ENCODE results near the gene CDH5.

Gene CDH5

DNA sequence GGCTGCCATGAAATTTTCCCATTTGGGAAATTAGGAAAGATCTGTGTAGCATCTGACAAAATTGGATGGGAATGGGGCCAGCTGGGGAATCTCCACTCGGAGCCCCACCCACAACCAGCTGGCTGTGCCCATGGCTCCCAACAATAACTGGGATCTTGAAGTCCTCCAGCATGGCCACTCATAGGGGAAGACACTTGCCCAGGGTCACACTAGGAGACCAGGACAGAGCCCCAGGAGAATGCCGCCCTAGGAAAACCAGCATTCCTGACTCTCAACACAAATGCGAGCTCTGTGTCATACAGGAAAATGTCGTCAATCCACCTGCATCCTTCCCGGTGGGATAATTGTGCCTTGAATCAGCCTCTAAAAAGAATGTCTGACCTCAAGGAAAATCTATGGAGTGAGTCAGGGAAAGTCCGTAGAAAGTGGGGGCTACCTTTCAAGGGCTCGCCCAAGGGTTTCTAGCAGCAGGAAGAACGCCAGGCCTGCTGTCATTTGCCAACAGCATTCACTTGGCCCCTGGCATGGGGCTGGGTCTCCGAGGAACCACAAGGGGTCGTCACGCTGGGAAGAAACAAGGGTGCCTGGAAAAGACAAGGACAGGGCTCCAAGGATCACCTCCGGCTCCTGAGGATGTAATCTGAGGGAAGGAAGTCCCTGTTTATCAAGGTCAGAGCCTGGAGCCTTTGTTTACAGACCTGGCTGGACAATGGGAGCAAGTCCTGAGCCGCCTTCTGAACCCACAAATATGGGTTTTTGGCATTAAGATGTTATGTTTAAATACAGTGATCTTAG is 15.9 kb downstream of the CDH5 start:
- CTCF ChIA-PET: no interaction called here
- no peak for DNase-seq (ENCODE audit: extremely low spot score)
- POLR2A ChIA-PET: no interaction called here
- TF ChIP-seq, protein P1, sequence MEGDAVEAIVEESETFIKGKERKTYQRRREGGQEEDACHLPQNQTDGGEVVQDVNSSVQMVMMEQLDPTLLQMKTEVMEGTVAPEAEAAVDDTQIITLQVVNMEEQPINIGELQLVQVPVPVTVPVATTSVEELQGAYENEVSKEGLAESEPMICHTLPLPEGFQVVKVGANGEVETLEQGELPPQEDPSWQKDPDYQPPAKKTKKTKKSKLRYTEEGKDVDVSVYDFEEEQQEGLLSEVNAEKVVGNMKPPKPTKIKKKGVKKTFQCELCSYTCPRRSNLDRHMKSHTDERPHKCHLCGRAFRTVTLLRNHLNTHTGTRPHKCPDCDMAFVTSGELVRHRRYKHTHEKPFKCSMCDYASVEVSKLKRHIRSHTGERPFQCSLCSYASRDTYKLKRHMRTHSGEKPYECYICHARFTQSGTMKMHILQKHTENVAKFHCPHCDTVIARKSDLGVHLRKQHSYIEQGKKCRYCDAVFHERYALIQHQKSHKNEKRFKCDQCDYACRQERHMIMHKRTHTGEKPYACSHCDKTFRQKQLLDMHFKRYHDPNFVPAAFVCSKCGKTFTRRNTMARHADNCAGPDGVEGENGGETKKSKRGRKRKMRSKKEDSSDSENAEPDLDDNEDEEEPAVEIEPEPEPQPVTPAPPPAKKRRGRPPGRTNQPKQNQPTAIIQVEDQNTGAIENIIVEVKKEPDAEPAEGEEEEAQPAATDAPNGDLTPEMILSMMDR (IDR thresholded peaks at IDR 0.05; ENCODE audit: control extremely low read depth, extremely low read depth, low read depth, missing control alignments): no peak

DNA sequence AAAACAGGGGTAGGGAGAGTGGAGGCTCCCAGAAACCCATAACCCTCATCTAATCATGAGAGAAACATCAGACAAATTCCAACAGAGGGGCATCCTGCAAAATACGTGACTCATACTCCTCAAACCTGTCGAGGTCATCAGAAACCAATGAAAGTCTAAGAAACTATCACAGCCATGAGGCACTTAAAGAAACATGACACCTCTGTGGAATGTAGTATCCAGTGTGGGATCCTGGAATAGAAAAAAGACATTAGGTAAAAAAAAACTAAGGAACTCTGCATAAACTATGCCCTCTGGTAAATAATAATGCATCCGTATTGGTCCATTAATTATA is 16.4 kb downstream of the CDH5 start:
- no peak for DNase-seq (ENCODE audit: extremely low spot score)
- TF ChIP-seq, protein P1 (IDR thresholded peaks at IDR 0.05; ENCODE audit: control extremely low read depth, extremely low read depth, low read depth, missing control alignments): no peak
- ChIA-PET CTCF (no interaction called here), POLR2A (no interaction called here)

DNA sequence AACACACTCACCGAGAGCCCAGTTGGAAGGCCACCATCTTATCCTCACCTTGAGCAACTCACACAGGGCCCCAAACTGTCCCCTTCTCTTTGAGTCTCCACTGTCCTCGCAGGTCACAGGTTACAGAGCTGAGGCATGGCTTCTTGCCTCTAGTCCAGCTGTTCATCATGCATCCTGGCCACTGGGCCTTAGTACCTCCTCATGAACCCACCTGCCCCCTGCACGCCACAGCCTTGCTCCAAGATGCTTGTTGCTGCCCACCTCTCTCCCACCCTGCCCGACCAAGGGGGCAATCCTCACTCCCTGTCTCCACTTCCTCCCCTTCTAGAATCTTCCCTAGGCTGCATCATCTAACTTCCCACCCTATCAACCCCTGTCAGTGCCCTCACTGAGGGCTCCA is 17.1 kb downstream of the CDH5 start:
- TF ChIP-seq, protein P1 (IDR thresholded peaks at IDR 0.05; ENCODE audit: control extremely low read depth, extremely low read depth, low read depth, missing control alignments): no peak
- ChIA-PET CTCF (no interaction called here), POLR2A (no interaction called here)
- DNase-seq (ENCODE audit: extremely low spot score): no peak

DNA sequence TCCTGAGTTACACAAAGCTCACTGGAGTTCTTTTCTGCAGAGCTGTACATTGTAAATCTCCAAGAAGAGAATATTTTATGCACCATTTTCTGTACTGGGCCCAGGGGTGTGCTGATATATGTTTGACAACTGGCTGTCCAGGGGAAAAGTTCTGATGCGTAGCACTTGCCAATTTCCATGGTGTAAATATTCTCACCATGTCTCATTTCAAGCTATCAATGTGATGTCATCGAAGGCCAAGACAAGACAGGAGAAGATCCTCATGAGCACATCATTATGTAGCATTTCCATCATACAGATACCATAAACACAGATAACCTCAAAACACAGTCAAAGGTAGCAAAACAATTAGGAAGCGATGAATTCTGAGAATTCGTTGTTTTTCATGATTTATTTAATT is 18.9 kb downstream of the CDH5 start:
- no peak for DNase-seq (ENCODE audit: extremely low spot score)
- TF ChIP-seq, protein P1 (IDR thresholded peaks at IDR 0.05; ENCODE audit: control extremely low read depth, extremely low read depth, low read depth, missing control alignments): no peak
- POLR2A ChIA-PET: no interaction called here
- CTCF ChIA-PET: interaction anchor here (1.2 to 1.4 kb wide), 3 partner anchors 14 to 41 kb away, joined by 3 to 6 read pairs (median 4); no protein-coding TSS in a partner anchor

DNA sequence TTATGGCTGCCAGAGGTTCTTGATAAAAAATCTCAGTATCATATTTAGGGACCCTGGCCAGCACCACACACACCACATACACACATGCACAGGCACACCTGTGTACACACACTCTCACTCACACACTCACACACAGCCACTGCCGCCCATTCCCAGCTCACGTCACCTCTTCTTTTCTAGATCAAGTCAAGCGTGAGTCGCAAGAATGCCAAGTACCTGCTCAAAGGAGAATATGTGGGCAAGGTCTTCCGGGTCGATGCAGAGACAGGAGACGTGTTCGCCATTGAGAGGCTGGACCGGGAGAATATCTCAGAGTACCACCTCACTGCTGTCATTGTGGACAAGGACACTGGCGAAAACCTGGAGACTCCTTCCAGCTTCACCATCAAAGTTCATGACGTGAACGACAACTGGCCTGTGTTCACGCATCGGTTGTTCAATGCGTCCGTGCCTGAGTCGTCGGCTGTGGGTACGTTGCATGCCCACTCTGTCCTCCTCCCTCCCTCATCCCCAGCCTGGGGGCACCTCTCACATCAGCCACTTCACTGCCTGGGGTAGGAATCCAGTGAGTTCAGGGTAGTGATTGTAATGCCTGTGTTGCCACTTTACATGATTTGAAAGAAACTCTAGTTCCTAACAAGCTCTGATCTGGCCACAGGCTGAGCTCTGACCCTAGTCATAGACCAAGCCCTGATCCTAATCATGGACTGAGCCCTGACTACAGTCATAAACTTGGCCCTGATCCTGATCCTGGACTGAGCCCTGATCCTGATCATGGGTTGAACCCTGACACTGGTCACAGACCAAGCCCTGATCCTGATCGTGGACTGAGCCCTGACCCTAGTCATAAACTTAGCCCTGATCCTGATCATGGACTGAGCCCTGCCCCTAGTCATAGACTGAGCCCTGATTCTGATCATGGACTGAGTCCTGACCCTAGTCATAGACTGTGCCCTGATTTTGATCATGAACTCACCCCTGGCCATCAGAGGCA is 20.4 kb downstream of the CDH5 start:
- ChIA-PET POLR2A (no interaction called here), CTCF (interaction anchor here (1.3 kb wide), 2 partner anchors 19 to 29 kb away, joined by 4 read pairs; no protein-coding TSS in a partner anchor)
- TF ChIP-seq, protein P1 (IDR thresholded peaks at IDR 0.05; ENCODE audit: control extremely low read depth, extremely low read depth, low read depth, missing control alignments): no peak
- no peak for DNase-seq (ENCODE audit: extremely low spot score)

DNA sequence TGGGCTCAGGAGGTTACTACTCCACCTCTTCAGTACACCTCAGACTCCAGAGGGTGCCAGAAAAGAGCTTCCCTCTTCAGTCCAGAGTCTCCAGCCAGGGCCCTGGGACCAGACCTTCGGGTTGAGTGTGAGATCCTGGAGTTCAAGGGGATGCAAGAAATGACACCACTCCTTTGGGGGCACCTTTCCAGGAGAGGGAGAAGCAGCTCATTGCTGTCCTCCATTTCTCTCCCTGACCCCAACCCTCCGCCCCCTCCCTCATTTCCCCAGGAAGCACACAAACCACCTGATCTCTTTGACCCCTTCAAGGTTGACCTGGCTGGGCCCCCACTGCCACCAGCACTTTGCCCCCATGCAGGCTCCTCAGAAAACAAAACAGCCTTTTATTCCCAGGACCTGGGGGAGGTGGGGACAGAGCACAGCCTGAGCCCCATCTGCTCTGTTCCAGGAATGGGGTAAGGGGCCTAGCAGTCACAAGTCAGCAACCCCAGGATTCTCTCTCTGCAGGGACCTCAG is 21.4 kb downstream of the CDH5 start:
- POLR2A ChIA-PET: no interaction called here
- CTCF ChIA-PET: interaction anchor here (1.1 kb wide), 1 partner anchor 44 kb away, joined by 3 read pairs; no protein-coding TSS in a partner anchor
- TF ChIP-seq, protein P1 (IDR thresholded peaks at IDR 0.05; ENCODE audit: control extremely low read depth, extremely low read depth, low read depth, missing control alignments): no peak
- no peak for DNase-seq (ENCODE audit: extremely low spot score)

All from GM10248 (cell line).